ENCODE data around the gene EDC4.

EDC4 gene

DNA sequence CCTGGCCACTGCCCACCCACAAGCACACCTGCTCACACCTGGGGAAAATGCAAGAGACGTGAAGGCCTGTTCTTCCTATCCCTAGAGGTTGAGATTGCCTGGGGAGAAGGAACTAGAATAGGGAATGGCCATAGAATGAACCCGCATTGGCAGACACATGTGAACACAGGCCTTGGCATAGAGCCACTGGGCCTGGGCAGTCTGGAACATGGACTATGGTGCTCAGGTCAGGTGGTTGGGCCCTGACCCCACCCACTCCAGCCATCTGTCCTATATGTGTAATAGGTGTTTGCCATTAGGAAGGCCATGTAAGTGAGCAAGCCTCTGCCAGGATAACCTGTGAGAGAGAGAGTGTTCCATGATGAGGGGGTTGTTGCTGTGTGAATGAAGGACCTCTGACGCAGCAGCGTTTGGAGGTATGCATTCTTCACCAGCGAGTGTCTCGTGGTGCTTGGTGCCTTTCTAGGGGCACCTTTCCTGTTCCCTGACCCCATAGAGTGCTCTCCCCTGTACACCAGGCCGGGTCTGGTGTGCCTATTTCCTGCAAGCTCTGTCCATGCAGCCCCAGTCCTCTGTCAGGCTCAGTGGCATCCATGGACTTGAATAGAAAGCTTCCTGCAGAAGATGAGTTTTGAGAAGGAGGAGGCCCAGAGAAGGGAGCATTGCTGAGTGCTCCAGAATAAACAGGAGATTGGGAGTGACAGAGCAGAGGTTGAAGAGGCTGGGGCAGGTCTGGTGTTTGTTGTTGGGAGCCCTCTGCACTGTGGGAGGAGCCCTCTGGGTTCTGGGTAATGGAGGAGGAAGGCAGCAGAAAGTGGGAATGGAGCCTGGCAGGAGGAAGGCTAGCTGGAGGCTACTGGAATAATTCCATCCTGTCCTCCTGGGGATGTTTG lies 43.2 kb downstream of the EDC4 start:
- DNase-seq, result no peak

DNA sequence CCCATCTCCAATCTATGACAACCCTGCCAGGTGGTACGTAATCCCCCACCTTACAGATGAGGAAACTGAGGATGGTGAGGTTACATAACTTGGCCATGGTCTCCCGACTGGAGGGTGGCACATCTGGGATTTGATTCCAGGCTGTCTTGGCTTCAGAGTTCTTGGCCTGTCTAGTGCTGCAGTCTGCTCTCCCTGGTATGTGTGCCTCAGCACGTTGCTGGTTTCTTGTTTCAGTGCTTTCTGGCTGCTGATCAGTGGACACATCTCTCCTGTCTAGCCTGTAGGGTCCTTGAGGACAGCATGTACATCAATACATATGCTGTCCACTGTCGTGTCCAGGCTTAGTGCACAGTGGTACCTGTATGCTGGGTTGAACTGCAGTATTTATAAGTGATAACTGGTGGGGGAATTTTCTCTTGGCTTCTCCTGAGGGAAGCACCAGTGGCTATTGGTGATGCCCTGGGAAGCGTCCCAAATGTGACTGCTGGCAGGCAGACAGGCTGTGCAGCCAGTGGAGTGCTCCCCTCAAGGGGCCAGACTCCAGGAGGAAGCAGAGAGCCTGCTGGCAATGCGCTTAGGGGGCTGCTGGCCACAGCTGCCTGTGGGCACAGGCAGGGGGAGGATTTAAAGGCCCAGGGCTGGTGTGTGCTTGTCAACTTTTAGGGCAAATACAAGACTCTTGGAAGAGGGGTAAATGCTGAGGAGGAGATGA lies 44.4 kb downstream of the EDC4 start:
- DNase-seq, result no peak

DNA sequence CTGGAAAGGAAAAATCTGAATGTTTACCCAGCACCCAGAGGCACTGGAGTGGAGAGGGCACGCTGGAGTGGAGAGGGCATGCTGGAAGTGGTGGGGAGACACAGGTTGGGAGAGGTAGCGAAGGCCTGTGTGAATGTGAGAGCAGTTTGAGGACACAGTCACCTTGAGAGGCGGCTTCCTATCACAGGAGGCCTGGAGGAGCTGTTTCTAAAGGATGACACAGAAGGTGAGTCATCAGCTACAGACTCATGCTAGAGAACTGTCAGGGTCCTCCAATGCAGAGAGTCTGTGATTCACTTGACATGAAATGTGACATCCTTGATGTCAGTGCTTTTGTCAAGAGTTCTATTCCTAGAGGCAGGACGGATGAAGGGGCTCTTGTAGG lies 45.0 kb downstream of the EDC4 start:
- no peak for DNase-seq

DNA sequence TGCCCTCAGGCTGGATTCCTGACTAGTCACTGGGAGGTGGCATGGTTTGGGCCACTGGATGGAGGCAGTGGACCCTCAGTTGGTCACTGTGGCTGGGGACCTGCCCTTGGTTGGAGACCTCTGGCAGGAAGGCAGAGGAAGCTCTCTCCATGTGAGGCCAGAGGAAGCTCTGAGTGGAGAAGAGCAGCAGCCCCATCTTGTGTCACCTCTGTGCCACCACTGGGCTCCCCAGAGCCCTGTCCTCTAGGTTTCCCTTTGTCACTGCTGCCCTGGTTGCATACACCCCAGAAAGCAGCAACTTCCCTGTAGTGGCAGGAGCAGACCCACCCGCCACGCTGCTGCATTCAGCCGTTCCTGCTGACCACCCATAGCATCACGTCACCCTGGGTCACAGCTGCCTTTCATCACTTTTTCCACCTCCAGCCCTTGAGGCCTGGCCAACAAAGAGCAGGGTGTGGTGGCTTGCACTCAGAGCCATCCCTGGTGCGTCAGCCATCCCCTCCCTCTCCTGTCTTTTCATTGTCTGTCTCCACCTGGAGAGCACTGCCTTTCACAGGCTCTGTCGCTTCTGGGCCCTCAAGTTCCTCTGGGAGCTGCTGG lies 46.9 kb downstream of the EDC4 start:
- no peak for DNase-seq

DNA sequence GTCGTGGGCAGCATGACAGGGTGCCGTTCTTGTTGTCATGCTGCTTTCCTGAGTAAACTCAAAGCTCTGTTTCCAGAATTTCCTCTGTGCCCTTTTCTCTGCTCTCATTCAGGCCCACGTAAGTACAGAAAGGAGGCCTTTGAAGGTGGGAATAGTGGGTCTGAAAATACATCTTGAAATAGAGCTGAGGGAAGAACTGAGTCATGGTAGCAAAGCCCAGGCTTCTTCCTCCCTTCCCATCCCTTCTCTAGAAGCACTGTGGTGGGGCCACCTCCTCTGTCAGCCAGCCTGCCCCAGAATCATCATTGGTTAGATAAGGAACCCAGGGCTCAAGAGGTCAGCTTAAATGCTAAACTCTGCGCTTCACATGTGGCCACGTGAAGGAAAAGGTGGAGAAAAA lies 49.4 kb downstream of the EDC4 start:
- no peak for DNase-seq

DNA sequence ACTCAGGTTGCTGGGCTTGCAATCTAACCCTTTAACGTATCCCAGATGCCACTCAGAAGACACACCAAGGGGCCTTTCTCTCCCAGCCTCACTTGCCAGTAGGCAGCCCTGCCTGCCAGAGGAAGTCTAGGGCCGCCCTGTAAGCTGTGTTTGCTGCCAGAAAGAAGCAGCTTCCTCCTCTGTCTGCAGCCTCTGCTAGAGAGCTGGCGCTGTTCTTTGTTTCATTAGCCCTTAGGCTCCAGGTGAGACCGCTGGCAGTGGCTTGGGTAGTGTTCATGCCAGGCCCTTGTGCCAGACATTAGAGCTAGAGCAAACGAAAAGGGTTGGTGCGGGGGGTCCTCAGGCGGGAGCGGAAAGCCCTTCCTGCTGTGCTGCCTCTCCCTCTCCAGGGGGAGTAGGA lies 49.9 kb downstream of the EDC4 start:
- no peak for DNase-seq

DNA sequence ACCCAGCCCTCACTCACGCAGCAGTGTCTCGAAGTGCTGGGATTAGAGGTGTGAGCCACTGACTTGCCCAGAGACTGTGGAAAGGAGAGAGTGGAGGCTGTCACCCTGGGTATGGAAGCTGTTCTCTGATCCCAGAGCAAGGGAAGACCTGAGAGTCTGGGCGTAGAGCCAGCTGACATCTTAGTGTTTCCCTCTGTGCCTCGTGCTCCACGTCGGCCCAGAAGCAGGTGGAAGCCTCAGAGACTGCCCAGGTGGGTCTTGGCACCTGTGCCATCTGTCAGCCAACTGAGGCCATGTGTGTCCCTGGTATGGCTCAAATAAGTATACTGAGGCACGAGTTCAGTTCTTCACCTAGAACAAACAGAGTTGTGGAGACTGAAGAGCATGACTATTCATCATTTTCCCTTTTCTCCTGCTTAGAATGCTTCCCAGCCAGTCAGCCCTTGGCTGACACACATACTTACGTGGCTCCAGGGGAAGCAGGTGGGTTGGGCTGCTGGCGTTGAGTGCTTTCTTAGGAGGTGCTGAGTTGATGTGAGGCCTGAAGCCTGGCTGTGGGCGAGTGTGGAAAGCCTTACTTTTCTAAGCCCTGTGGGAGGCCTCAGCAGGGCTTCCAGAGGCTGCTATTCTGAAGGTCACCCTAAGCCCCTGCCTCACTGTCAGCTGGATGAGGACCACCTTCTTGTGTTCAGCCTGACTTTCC lies 50.7 kb downstream of the EDC4 start:
- DNase-seq, result no peak

DNA sequence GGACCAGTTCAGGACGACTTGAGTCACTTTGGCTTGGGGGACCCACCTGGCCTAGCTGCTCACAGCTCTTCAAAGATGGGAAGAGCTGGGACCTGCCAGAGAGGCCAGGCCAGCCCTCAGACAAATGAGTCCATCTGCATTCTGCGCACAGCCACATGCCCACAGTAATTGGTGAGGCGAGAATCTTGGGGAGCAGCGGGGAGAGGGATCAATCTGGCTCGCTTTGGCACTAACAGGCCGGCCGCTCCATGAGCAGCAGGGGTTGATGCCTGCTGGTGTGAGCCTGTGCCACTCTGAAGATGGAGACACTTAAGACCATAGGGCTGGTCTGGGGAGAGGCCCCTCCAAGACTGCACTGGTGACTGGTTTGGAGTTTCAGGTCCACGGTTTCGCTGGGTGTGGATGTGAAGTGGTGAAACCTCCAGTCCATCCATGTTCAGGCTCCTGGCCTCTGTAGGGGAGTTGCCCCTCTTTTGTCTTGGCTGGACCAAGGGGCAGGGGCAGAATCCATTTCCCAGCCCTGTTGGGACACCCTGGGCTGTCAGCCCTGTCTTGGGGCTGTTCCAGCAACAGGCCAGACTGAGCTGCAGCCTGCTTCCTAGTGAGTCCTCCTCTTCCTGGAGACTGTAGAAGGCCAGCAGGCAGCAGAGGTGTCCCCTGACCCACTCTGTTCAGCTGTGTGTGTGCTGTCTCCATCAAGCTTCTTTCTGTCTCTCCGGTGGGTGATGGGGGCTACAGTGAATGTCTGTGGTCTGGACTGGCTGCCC lies 51.5 kb downstream of the EDC4 start:
- DNase-seq, result no peak

DNA sequence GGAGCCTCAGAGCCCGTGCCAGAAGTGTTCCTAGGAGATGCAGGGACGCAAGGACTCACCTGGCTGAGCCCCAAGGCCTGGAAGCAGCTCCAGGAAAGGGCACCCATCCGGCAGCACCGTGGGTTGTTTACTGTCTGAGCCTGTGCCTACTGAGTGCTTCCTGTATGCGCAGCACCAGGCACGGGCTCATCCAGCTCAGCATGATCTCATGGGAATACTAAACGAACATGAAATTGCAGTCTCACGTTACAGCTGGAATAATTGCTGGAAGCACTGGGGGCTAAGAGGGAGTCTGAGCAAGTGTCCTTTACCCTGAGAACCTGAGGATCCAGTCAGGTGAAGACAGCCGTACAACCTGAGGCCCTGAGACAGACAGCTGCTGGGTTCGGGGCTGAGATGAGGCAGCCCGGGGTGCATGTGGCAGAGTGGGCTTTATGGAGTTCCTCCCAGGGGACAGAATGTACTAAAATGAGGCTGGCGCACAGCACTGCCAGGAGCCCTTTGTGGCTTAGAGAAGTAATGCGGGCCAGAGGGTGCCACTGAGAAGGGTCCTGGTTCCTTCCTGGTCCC lies 53.4 kb downstream of the EDC4 start:
- no peak for DNase-seq

DNA sequence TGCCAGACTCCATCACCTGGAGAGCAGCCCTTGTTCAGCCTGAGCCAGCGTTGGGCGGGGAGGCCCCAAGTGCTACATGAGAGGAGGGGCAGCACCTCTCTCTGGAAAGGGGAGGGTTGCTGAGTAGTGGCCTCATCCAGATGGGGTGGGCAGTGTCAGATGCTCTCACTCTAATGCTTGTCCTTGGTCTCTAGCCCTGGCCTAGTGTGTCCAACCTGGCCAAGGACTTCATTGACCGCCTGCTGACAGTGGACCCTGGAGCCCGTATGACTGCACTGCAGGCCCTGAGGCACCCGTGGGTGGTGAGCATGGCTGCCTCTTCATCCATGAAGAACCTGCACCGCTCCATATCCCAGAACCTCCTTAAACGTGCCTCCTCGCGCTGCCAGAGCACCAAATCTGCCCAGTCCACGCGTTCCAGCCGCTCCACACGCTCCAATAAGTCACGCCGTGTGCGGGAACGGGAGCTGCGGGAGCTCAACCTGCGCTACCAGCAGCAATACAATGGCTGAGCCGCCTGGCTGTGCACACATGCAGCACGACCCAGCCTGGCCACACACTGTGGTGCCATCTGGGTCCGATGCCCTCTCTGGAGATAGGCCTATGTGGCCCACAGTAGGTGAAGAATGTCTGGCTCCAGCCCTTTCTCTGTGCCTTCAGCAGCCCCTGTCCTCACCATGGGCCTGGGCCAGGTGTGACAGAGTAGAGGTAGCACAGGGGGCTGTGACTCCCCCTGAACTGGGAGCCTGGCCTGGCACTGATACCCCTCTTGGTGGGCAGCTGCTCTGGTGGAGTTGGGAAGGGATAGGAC lies 54.5 kb downstream of the EDC4 start:
- no peak for DNase-seq

DNA sequence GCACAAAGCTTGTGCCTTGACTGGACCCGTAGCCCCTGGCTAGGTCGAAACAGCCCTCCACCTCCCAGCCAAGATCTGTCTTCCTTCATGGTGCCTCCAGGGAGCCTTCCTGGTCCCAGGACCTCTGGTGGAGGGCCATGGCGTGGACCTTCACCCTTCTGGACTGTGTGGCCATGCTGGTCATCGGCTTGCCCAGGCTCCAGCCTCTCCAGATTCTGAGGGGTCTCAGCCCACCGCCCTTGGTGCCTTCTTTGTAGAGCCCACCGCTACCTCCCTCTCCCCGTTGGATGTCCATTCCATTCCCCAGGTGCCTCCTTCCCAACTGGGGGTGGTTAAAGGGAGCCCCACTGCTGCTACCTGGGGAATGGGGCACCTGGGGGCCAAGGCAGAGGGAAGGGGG lies 55.3 kb downstream of the EDC4 start:
- no peak for DNase-seq

DNA sequence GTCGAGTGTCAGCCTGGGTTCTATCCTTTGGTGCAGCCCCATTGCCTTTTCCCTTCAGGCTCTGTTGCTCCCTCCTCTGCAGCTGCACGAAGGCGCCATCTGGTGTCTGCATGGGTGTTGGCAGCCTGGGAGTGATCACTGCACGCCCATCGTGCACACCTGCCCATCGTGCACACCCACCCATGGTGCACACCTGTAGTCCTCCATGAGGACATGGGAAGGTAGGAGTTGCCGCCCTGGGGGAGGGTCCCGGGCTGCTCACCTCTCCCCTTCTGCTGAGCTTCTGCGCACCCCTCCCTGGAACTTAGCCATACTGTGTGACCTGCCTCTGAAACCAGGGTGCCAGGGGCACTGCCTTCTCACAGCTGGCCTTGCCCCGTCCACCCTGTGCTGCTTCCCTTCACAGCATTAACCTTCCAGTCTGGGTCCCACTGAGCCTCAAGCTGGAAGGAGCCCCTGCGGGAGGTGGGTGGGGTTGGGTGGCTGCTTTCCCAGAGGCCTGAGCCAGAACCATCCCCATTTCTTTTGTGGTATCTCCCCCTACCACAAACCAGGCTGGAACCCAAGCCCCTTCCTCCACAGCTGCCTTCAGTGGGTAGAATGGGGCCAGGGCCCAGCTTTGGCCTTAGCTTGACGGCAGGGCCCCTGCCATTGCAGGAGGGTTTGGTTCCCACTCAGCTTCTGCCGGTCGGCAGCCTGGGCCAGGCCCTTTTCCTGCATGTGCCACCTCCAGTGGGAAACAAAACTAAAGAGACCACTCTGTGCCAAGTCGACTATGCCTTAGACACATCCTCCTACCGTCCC lies 55.9 kb downstream of the EDC4 start:
- peak; percentile 79 for DNase-seq

DNA sequence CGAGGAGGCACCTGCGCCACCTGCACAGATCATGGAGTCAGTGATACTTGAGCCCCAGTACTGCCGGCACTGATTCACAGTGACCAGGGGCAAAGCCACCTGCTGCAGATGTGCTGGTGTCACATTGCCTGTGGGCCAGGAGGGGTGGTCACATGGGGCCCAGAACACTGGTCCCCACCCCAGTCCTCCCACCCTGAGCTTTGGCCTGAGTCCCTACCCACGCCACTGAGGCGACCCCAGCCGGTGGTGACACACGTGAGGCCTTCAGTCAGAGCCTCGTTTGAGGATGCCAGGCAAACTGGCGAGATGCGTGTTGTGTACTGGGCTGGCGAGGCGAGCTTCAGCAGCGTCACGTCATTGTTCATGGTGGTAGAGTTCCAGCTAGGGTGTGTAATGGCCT lies 57.3 kb downstream of the EDC4 start:
- no peak for DNase-seq

DNA sequence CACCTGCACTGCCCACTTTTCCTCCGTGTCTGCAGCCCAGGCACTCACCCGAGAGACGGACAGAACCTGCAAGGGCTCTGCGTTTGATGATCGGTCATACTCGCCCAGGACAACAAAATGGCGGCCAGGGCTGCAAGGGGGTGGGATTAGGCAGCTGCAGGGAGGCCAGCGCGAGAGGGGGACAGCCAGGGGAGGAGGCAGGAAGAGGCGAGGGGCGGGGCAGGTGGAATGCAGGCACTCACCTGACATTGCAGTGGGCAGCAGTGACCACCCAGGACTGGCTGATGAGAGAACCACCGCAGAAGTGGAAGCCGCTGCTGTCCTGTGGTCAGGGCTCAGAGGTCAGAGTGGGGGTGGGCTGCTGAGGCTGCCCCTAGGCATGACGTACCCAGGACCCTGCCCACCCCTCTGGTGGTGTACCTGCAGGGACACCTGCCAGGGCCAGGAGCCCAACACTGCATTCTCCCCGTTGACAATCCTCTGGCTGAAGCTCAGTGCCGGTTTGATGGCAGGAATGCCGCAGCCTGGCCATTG lies 57.9 kb downstream of the EDC4 start:
- no peak for DNase-seq

Data from CD4-positive, alpha-beta T cell treated with Interleukin-12 subunit alpha and Interleukin-12 subunit beta, for 1 hour (primary cell).